Activated CD8-positive, alpha-beta memory T cell treated with anti-CD3 and anti-CD28 coated beads, Interleukin-2, amount 50 U/mL, for 24 hours (primary cell): ENCODE measurements around the gene AKNAD1.

Experiments
- DNase-seq: peaks from one replicate; pipeline ENCODE4 v3.0.0-alpha.2; 2020; ENCODE audit errors: extremely low read depth

AKNAD1 gene

GRCh38 chr1:108830119-108831008, 26.5 kb downstream of the AKNAD1 start:
- DNase-seq = no peak

GRCh38 chr1:108829498-108829916, 27.4 kb downstream of the AKNAD1 start:
- no peak for DNase-seq

GRCh38 chr1:108828074-108828961, 28.6 kb downstream of the AKNAD1 start:
- peak; percentile 2 for DNase-seq

- no peak for DNase-seq
These were observed 30.7 kb downstream of the AKNAD1 start for GRCh38 chr1:108826081-108826635.

GRCh38 chr1:108824051-108824450, 32.8 kb downstream of the AKNAD1 start:
- no peak for DNase-seq

GRCh38 chr1:108823632-108824031, 33.3 kb downstream of the AKNAD1 start:
- DNase-seq = no peak

- DNase-seq = no peak
These were observed 37.0 kb downstream of the AKNAD1 start for GRCh38 chr1:108819878-108820277.

GRCh38 chr1:108817811-108818210, 39.1 kb downstream of the AKNAD1 start:
- DNase-seq = no peak

- no peak for DNase-seq
These were observed 39.9 kb downstream of the AKNAD1 start for GRCh38 chr1:108817016-108817415.

- no peak for DNase-seq
These were observed 40.6 kb downstream of the AKNAD1 start for GRCh38 chr1:108816049-108816893.

GRCh38 chr1:108815566-108815965, 41.3 kb downstream of the AKNAD1 start:
- no peak for DNase-seq

- DNase-seq = no peak
These were observed 42.4 kb downstream of the AKNAD1 start for GRCh38 chr1:108814343-108815125.

- DNase-seq = no peak
These were observed 43.6 kb downstream of the AKNAD1 start for GRCh38 chr1:108813326-108813725.

GRCh38 chr1:108811611-108812010, 45.3 kb downstream of the AKNAD1 start:
- DNase-seq = no peak

GRCh38 chr1:108808438-108808837, 48.5 kb downstream of the AKNAD1 start:
- no peak for DNase-seq

- DNase-seq = no peak
These were observed 53.3 kb downstream of the AKNAD1 start for GRCh38 chr1:108803548-108803947.

GRCh38 chr1:108801101-108801500, 55.8 kb downstream of the AKNAD1 start:
- DNase-seq = no peak

GRCh38 chr1:108799001-108799400, 57.9 kb downstream of the AKNAD1 start:
- no peak for DNase-seq

GRCh38 chr1:108792420-108792819, 64.5 kb downstream of the AKNAD1 start:
- no peak for DNase-seq

- no peak for DNase-seq
These were observed 65.1 kb downstream of the AKNAD1 start for GRCh38 chr1:108791790-108792189.

GRCh38 chr1:108785880-108786279, 71.0 kb downstream of the AKNAD1 start:
- no peak for DNase-seq
